Keratinocyte (primary cell): ENCODE data around the gene ASB16. TPM values are rescaled to one million over a fixed set of nuclear protein-coding genes. Genes with fewer than 3 reads are reported as not detected.

Experiments
- DNase-seq: peaks from one replicate; pipeline ENCODE4 v3.0.0-alpha.2; 2011; ENCODE audit warnings: low read depth, missing footprints, low spot score
- FAIRE-seq: peaks from 2 replicates; lab custom pipeline; 2011; peaks lifted over from hg19 to GRCh38; lab: Jason Lieb, UNC
- H2AFZ ChIP-seq: 2 replicates; pipeline ENCODE4 v1.6.0; 2012; ENCODE audit warnings: low read length, control low read depth, inconsistent platforms; ENCODE audit not compliant: control insufficient read depth
- H3K27ac ChIP-seq: 2 replicates; pipeline ENCODE4 v1.5.1; 2011; ENCODE audit warnings: low read length; ENCODE audit not compliant: control insufficient read depth, insufficient read depth
- H3K27me3 ChIP-seq: 3 replicates; pipeline ENCODE4 v1.6.0; 2011; ENCODE audit warnings: low read length; ENCODE audit not compliant: control insufficient read depth, insufficient read depth; ENCODE audit errors: extremely low read depth
- H3K36me3 ChIP-seq, 2 experiments: 2 replicates in 1 of 2; 3 replicates in 1 of 2; pipeline ENCODE4 v1.5.1; 2011; ENCODE audit warnings: low read length in 2 of 2, mild to moderate bottlenecking in 1 of 2; ENCODE audit not compliant: control insufficient read depth in 2 of 2, insufficient read depth in 2 of 2; ENCODE audit errors: extremely low read depth in 1 of 2
- H3K4me1 ChIP-seq: 3 replicates; pipeline ENCODE4 v1.5.1; 2011; ENCODE audit warnings: low read length; ENCODE audit not compliant: control insufficient read depth, insufficient read depth; ENCODE audit errors: extremely low read depth
- H3K4me2 ChIP-seq: 3 replicates; pipeline ENCODE4 v1.6.0; 2011; ENCODE audit warnings: low read depth, low read length; ENCODE audit not compliant: control insufficient read depth, insufficient read depth; ENCODE audit errors: extremely low read depth
- H3K4me3 ChIP-seq, 3 experiments: fragments of 200-600 bp in 1 of 3; sonication (generic) in 1 of 3; 2 replicates in 2 of 3; 3 replicates in 1 of 3; pipeline ENCODE4 v1.5.1; 2011 to 2016; ENCODE audit warnings: low read length in 3 of 3, mild to moderate bottlenecking in 3 of 3, control low read depth in 2 of 3, inconsistent platforms in 1 of 3, low read depth in 1 of 3, mixed read lengths in 1 of 3, mixed run types in 1 of 3, moderate library complexity in 1 of 3; ENCODE audit not compliant: control insufficient read depth in 2 of 3, insufficient read depth in 2 of 3; ENCODE audit errors: extremely low read depth in 1 of 3
- H3K79me2 ChIP-seq: 2 replicates; pipeline ENCODE4 v1.6.0; 2012; ENCODE audit warnings: low read length; ENCODE audit not compliant: control insufficient read depth, insufficient read depth
- H3K9ac ChIP-seq: 3 replicates; pipeline ENCODE4 v1.6.0; 2011; ENCODE audit warnings: low read length; ENCODE audit not compliant: control insufficient read depth, insufficient read depth; ENCODE audit errors: extremely low read depth
- H3K9me1 ChIP-seq: 3 replicates; pipeline ENCODE4 v1.6.0; 2011; ENCODE audit warnings: low read length; ENCODE audit not compliant: control insufficient read depth, insufficient read depth; ENCODE audit errors: extremely low read depth
- H3K9me3 ChIP-seq: 2 replicates; pipeline ENCODE4 v1.5.1; 2012; ENCODE audit warnings: low read depth, low read length; ENCODE audit not compliant: control insufficient read depth
- H4K20me1 ChIP-seq: 3 replicates; pipeline ENCODE4 v1.6.0; 2011; ENCODE audit warnings: low read length; ENCODE audit not compliant: control insufficient read depth, insufficient read depth; ENCODE audit errors: extremely low read depth
- EZH2 ChIP-seq: IDR thresholded peaks from one replicate; pipeline ENCODE4 v1.6.1; 2012; ENCODE audit warnings: inconsistent platforms, mild to moderate bottlenecking, low read length, moderate library complexity
- dilution Hi-C: fragments of 300-500 bp; cut with MboI; formaldehyde crosslinking; loops from one replicate; pipeline ENCODE4 v1.7.0; 2020; ENCODE audit warnings: low sequenced_read_pairs; ENCODE audit not compliant: extremely low pct_ligation_motif_present
- polyA plus RNA-seq, 5 experiments: library from polyadenylated mRNA; depleted of rRNA in 3 of 5; stranded (reverse) in 3 of 5; stranded (forward) in 1 of 5; unstranded in 1 of 5; fragments of >200 nt; gene quantifications; 1 replicate in 1 of 5; 2 replicates in 3 of 5; 3 replicates in 1 of 5; pipeline versions ENCODE4 v1.2.1 to v1.2.3, GENCODE V29; 2011 to 2012; ENCODE audit warnings: missing spikeins in 2 of 5, low read depth in 1 of 5, low replicate concordance in 1 of 5
- small RNA-seq, 3 experiments: library from RNA; depleted of rRNA; stranded (forward); fragments of <200 nt; gene quantifications; one replicate each; pipeline ENCODE3, GENCODE V24; 2012; ENCODE audit warnings: low read depth in 3 of 3, low replicate concordance in 1 of 3; ENCODE audit not compliant: insufficient read length in 3 of 3
- TF ChIP-seq, protein P1 (sequence below), 3 experiments: IDR thresholded peaks in 1 of 3; conservative IDR thresholded peaks in 1 of 3; optimal IDR thresholded peaks in 1 of 3; 2 replicates in 2 of 3; 3 replicates in 1 of 3; pipeline versions ENCODE3 to v1.5.1; 2011; ENCODE audit warnings: low read length in 3 of 3, mild to moderate bottlenecking in 3 of 3, moderate library complexity in 2 of 3, control low read depth in 1 of 3, inconsistent platforms in 1 of 3; ENCODE audit not compliant: insufficient read depth in 2 of 3; ENCODE audit errors: extremely low read depth in 1 of 3

Gene ASB16
- polyA plus RNA-seq, 1 donor (not counting 4 experiments of a cell fraction or from before 2014, with no cell fraction given) = not detected

DNA sequence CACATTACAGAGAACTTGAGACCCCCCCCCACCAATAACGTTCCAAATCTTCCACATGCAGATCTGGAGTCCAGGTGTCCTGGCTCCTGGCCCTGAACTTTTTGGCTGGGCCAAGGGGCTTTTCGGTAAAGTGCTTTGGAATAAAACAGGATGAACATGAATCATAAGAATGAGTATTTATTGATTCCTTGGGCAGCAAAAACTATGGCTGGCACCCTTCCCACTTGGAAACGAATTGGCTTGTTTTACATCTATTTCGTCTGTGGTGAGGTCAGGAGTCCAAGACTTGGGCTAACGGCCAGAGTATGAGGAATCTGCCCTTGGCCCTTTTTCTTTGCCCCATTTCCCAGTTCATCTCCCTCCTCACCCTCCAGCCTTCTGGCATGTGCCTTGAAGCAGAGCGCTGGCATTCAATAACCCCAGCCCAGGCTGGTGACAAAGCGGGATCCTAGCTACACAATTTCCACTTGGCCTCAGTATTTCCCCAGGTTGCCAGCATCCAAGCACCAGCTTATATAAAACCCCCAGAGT, 53.1 kb downstream of the ASB16 start:
- no peak overlapping the region for H3K4me3 ChIP-seq
- DNase-seq (no peak), FAIRE-seq (no peak)
- no peaks in the 10 kb centered on the region for H3K9me1 ChIP-seq
- TF ChIP-seq, protein P1, sequence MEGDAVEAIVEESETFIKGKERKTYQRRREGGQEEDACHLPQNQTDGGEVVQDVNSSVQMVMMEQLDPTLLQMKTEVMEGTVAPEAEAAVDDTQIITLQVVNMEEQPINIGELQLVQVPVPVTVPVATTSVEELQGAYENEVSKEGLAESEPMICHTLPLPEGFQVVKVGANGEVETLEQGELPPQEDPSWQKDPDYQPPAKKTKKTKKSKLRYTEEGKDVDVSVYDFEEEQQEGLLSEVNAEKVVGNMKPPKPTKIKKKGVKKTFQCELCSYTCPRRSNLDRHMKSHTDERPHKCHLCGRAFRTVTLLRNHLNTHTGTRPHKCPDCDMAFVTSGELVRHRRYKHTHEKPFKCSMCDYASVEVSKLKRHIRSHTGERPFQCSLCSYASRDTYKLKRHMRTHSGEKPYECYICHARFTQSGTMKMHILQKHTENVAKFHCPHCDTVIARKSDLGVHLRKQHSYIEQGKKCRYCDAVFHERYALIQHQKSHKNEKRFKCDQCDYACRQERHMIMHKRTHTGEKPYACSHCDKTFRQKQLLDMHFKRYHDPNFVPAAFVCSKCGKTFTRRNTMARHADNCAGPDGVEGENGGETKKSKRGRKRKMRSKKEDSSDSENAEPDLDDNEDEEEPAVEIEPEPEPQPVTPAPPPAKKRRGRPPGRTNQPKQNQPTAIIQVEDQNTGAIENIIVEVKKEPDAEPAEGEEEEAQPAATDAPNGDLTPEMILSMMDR (optimal IDR thresholded peaks at IDR 0.05 in 1 of 3, IDR thresholded peaks at IDR 0.05 in 1 of 3, conservative IDR thresholded peaks at IDR 0.05 in 1 of 3; ENCODE audit: extremely low read depth in 1 of 3, insufficient read depth in 2 of 3, low read length in 3 of 3) = no peak
- no peak for TF ChIP-seq EZH2
- H4K20me1 ChIP-seq = no peaks in the 10 kb centered on the region
- no peaks in the 10 kb centered on the region for H3K9me3 ChIP-seq
- H3K9ac ChIP-seq = no peak overlapping the region
- no peak overlapping the region for H2AFZ ChIP-seq
- dilution Hi-C loops = no loop called here
- no peaks in the 10 kb centered on the region for H3K27me3 ChIP-seq
- H3K27ac ChIP-seq = no peak overlapping the region
- H3K79me2 ChIP-seq = peaks cover 5% of the 10 kb centered on the region
- H3K4me2 ChIP-seq = no peak overlapping the region
- peaks cover 20% of the 10 kb centered on the region for H3K4me1 ChIP-seq
- H3K36me3 ChIP-seq = no peaks in the 10 kb centered on the region

Small RNA genes within 50 kb of the gene (small RNA-seq; reads per million reads assigned to genes)
- gene MIR6782 (0 to 0.25 (median 0) reads per million in 3 experiments), gene RNU6-131P (0 reads per million in 3 experiments)

Other genes with a start within 250 kb of the ASB16 start
- gene PPY, start 228.2 kb upstream of the ASB16 start, polyA plus RNA-seq = not detected in 3 replicates
- gene PYY, start 216.8 kb upstream of the ASB16 start, polyA plus RNA-seq = not detected in 3 replicates
- 1.4 to 1.8 TPM (median 1.8 TPM) in 3 replicates for gene NAGS, start 166.1 kb upstream of the ASB16 start, polyA plus RNA-seq
- 20.1 to 26.4 TPM (median 25.7 TPM) in 3 replicates for gene TMEM101, start 155.7 kb upstream of the ASB16 start, polyA plus RNA-seq
- gene LSM12, start 104.0 kb upstream of the ASB16 start, polyA plus RNA-seq = 40.1 to 74.3 TPM (median 49.5 TPM) in 3 replicates
- 28.0 to 44.2 TPM (median 37.9 TPM) in 3 replicates for gene G6PC3, start 100.0 kb upstream of the ASB16 start, polyA plus RNA-seq
- gene HDAC5, start 47.1 kb upstream of the ASB16 start, polyA plus RNA-seq = 3.0 to 11.1 TPM (median 4.5 TPM) in 3 replicates
- 1.3 to 4.5 TPM (median 3.4 TPM) in 3 replicates for gene HROB, start 28.8 kb upstream of the ASB16 start, polyA plus RNA-seq
- gene TMUB2, start 16.3 kb downstream of the ASB16 start, polyA plus RNA-seq = 25.5 to 38.5 TPM (median 27.1 TPM) in 3 replicates
- 29.3 to 33.8 TPM (median 32.8 TPM) in 3 replicates for gene ATXN7L3, start 29.2 kb downstream of the ASB16 start, polyA plus RNA-seq
- gene UBTF, start 49.0 kb downstream of the ASB16 start, polyA plus RNA-seq = 14.7 to 23.0 TPM (median 20.5 TPM) in 3 replicates
- 0.06 TPM in 1 of 3 replicates, not detected in the others for gene SLC4A1, start 97.4 kb downstream of the ASB16 start, polyA plus RNA-seq
- gene RUNDC3A, start 137.9 kb downstream of the ASB16 start, polyA plus RNA-seq = 1.1 to 3.7 TPM (median 1.6 TPM) in 3 replicates
- gene SLC25A39, start 154.1 kb downstream of the ASB16 start, polyA plus RNA-seq = 108 to 170 TPM (median 149 TPM) in 3 replicates
- 179 to 316 TPM (median 274 TPM) in 3 replicates for gene GRN, start 174.6 kb downstream of the ASB16 start, polyA plus RNA-seq
- 0.35 to 0.95 TPM (median 0.37 TPM) in 3 replicates for gene FAM171A2, start 193.1 kb downstream of the ASB16 start, polyA plus RNA-seq
- 0.06 TPM in 1 of 3 replicates, not detected in the others for gene ITGA2B, start 218.9 kb downstream of the ASB16 start, polyA plus RNA-seq